HuH-7 (cell line): ENCODE data around the gene P3H2.

ENCODE experiments used
- DNase-seq: peaks from one replicate; pipeline ENCODE4 v3.0.0; 2011; ENCODE audit warnings: low spot score

P3H2 gene

GRCh38 chr3:190124067-190124466, 3.4 kb upstream of the P3H2 start:
- DNase-seq = no peak

- no peak for DNase-seq
Observed at GRCh38 chr3:190122198-190122771, 1.6 kb upstream of the P3H2 start.

- no peak for DNase-seq
Observed at GRCh38 chr3:190121383-190121782, 686 bp upstream of the P3H2 start.

GRCh38 chr3:190121061-190121377, 322 bp upstream of the P3H2 start:
- no peak for DNase-seq

- no peak for DNase-seq
Observed at GRCh38 chr3:190119461-190120268, 1.0 kb downstream of the P3H2 start.

GRCh38 chr3:190118438-190118837, 2.3 kb downstream of the P3H2 start:
- DNase-seq = no peak

GRCh38 chr3:190117981-190118380, 2.7 kb downstream of the P3H2 start:
- peak; percentile 47 for DNase-seq

- no peak for DNase-seq
Observed at GRCh38 chr3:190116551-190117067, 4.1 kb downstream of the P3H2 start.

- DNase-seq = no peak
Observed at GRCh38 chr3:190110826-190111225, 9.9 kb downstream of the P3H2 start.

GRCh38 chr3:190109441-190109840, 11.3 kb downstream of the P3H2 start:
- no peak for DNase-seq

- DNase-seq = no peak
Observed at GRCh38 chr3:190108804-190109203, 11.9 kb downstream of the P3H2 start.

- no peak for DNase-seq
Observed at GRCh38 chr3:190105876-190106275, 14.8 kb downstream of the P3H2 start.

GRCh38 chr3:190101320-190102011, 19.2 kb downstream of the P3H2 start:
- no peak for DNase-seq

- no peak for DNase-seq
Observed at GRCh38 chr3:190099099-190099498, 21.6 kb downstream of the P3H2 start.

GRCh38 chr3:190097617-190098016, 23.1 kb downstream of the P3H2 start:
- no peak for DNase-seq

GRCh38 chr3:190097025-190097424, 23.7 kb downstream of the P3H2 start:
- no peak for DNase-seq

GRCh38 chr3:190096345-190096744, 24.4 kb downstream of the P3H2 start:
- no peak for DNase-seq

- no peak for DNase-seq
Observed at GRCh38 chr3:190094160-190094718, 26.5 kb downstream of the P3H2 start.

GRCh38 chr3:190092250-190092649, 28.4 kb downstream of the P3H2 start:
- no peak for DNase-seq

- DNase-seq = no peak
Observed at GRCh38 chr3:190089711-190090110, 31.0 kb downstream of the P3H2 start.

GRCh38 chr3:190088890-190089289, 31.8 kb downstream of the P3H2 start:
- no peak for DNase-seq

- no peak for DNase-seq
Observed at GRCh38 chr3:190086191-190086590, 34.5 kb downstream of the P3H2 start.

GRCh38 chr3:190084983-190085382, 35.7 kb downstream of the P3H2 start:
- no peak for DNase-seq
